Caco-2 (cell line): ENCODE data around the gene ST6GALNAC2. TPM values are rescaled to one million over a fixed set of nuclear protein-coding genes. Genes with fewer than 3 reads are reported as not detected.
"Not testable (repeated sequence)": the region's sequence is repeated elsewhere in the genome, so short reads cannot be mapped to it uniquely, and the experiment has no call there.

Experiments used
- BruUV-seq: library from RNA; stranded (reverse); fragments of 400-500 nt; replicated peaks from 2 replicates; lab custom pipeline; 2021; lab: Mats Ljungman, UMichigan
- CTCF ChIA-PET: fragments of 300-600 bp; sonication (Branson Sonifier 250); formaldehyde crosslinking; loops from one replicate; lab custom pipeline; 2022; ENCODE audit warnings: antibody characterized with exemption; lab: Charles Lee
- POLR2A ChIA-PET: fragments of 300-600 bp; sonication (Branson Sonifier 250); formaldehyde crosslinking; loops from one replicate; lab custom pipeline; 2022; ENCODE audit warnings: antibody characterized with exemption; lab: Charles Lee
- DNase-seq, 2 experiments: peaks; one replicate each; pipeline versions ENCODE4 v3.0.0 to v3.0.0-alpha.2; 2020 to 2022
- H3K27me3 ChIP-seq: replicated peaks from 2 replicates; pipeline ENCODE4 v1.6.0; 2011; ENCODE audit warnings: low read length; ENCODE audit not compliant: control insufficient read depth, insufficient read depth
- H3K36me3 ChIP-seq: 2 replicates; pipeline ENCODE4 v1.5.1; 2011; ENCODE audit warnings: low read length; ENCODE audit not compliant: control insufficient read depth, insufficient read depth
- H3K4me1 ChIP-seq: fragments of 250-450 bp; sonication (Bioruptor Pico); 2 replicates; pipeline ENCODE4 v1.5.1; 2020; ENCODE audit warnings: mild to moderate bottlenecking
- H3K4me3 ChIP-seq: 2 replicates; pipeline ENCODE4 v1.5.1; 2011; ENCODE audit warnings: low read depth, mild to moderate bottlenecking, control low read depth, low read length
- H3K9me3 ChIP-seq: fragments of 250-450 bp; sonication (Bioruptor Pico); 2 replicates; pipeline ENCODE4 v1.5.1; 2020; ENCODE audit warnings: mild to moderate bottlenecking, moderate library complexity
- H3K27ac Mint-ChIP-seq: one replicate; pipeline ENCODE4 v1.8.0; 2022; ENCODE audit warnings: mixed read lengths; ENCODE audit not compliant: unreplicated experiment
- H3K27me3 Mint-ChIP-seq: one replicate; pipeline ENCODE4 v1.8.0; 2022; ENCODE audit warnings: mixed read lengths; ENCODE audit not compliant: insufficient read depth, unreplicated experiment
- H3K36me3 Mint-ChIP-seq: one replicate; pipeline ENCODE4 v1.8.0; 2022; ENCODE audit warnings: mild to moderate bottlenecking, mixed read lengths; ENCODE audit not compliant: insufficient read depth, unreplicated experiment
- H3K4me1 Mint-ChIP-seq: one replicate; pipeline ENCODE4 v1.8.0; 2022; ENCODE audit warnings: low read depth, mixed read lengths; ENCODE audit not compliant: unreplicated experiment
- H3K4me3 Mint-ChIP-seq: one replicate; pipeline ENCODE4 v1.8.0; 2022; ENCODE audit warnings: mild to moderate bottlenecking, moderate library complexity, mixed read lengths; ENCODE audit not compliant: unreplicated experiment
- H3K9me3 Mint-ChIP-seq: one replicate; pipeline ENCODE4 v1.8.0; 2022; ENCODE audit warnings: mixed read lengths; ENCODE audit not compliant: unreplicated experiment
- CTCF ChIP-seq, 2 experiments: fragments of 200-600 bp in 1 of 2; IDR thresholded peaks; 1 replicate in 1 of 2; 2 replicates in 1 of 2; pipeline versions ENCODE4 v1.5.1 to v1.8.0; 2011 to 2022; ENCODE audit warnings: antibody characterized with exemption in 1 of 2, control low read depth in 1 of 2, inconsistent platforms in 1 of 2, low read depth in 1 of 2, low read length in 1 of 2, mild to moderate bottlenecking in 1 of 2, moderate library complexity in 1 of 2; ENCODE audit not compliant: insufficient read depth in 1 of 2, severe bottlenecking in 1 of 2, unreplicated experiment in 1 of 2
- intact Hi-C: fragments of 100-400 bp; cut with micrococcal nuclease; formaldehyde crosslinking; loops from one replicate; pipeline ENCODE4 v1.10.0; 2022; ENCODE audit not compliant: unreplicated experiment
- total RNA-seq: library from RNA; stranded (reverse); gene quantifications from 2 replicates; pipeline ENCODE4 v1.2.3, GENCODE V29; 2022

ST6GALNAC2 gene
- total RNA-seq, 1 experiment from 2014 or later, result 0.77 TPM

GRCh38 chr17:76612977-76613851, 27.6 kb upstream of the ST6GALNAC2 start:
- Histone ChIP-seq H3K4me1 (peaks cover 33% of the 10 kb centered on the region), H3K27me3 (no peaks in the 10 kb centered on the region), H3K4me3 (no peak overlapping the region), H3K9me3 (peaks cover 19% of the 10 kb centered on the region), H3K36me3 (no peaks in the 10 kb centered on the region; the same call in 1 of the 2 replicates)
- no TSS peak for BruUV-seq
- no peaks in the 10 kb centered on the region for H3K9me3 Mint-ChIP-seq
- peak; percentile 87 to 94 for DNase-seq
- POLR2A ChIA-PET, result interaction anchor here (0.5 to 1.3 kb wide), 3 partner anchors 12 to 73 kb away, joined by 3 to 4 read pairs (median 3); no protein-coding TSS in a partner anchor
- intact Hi-C loops, result loop anchor here (1.0 kb wide), 1 partner anchor 28 kb away; no protein-coding TSS in a partner anchor
- peak in 1 of 2 experiments; percentile 33 for TF ChIP-seq CTCF (IDR thresholded peaks at IDR 0.05; ENCODE audit: insufficient read depth in 1 of 2, low read depth in 1 of 2, low read length in 1 of 2, severe bottlenecking in 1 of 2, unreplicated experiment in 1 of 2)
- H3K4me1 Mint-ChIP-seq, result peaks cover 38% of the 10 kb centered on the region
- H3K36me3 Mint-ChIP-seq, result peaks cover 30% of the 10 kb centered on the region
- CTCF ChIA-PET, result interaction anchor here (0.6 to 4.0 kb wide), 7 partner anchors 11 to 84 kb away, joined by 3 to 29 read pairs (median 6); no protein-coding TSS in a partner anchor
- H3K4me3 Mint-ChIP-seq, result peak overlapping the region; percentile 49
- peak overlapping the region; percentile 91 for H3K27ac Mint-ChIP-seq
- H3K27me3 Mint-ChIP-seq, result no peaks in the 10 kb centered on the region

DNA sequence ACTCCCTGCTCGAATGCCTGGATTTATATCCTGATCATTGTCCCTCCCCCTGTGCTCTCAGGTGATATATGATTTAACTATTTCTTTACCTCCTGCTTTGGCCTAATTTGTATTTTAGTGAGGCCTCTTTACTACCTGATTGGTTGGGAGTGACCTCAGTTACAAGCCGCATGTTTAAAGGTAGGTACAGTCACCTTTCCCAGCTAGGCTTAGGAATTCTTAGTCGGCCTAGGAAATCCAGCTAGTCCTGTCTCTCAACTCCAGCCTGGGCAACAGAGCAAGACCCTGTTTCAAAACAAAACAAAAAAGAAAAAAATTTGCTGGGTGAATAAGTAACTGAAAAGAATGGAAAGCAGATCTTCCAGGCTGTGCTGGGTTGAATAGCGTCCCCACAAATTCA, 26.8 kb upstream of the ST6GALNAC2 start:
- BruUV-seq, result no TSS peak
- intact Hi-C loops, result no loop called here
- peaks cover 38% of the 10 kb centered on the region for H3K4me1 Mint-ChIP-seq
- H3K27me3 ChIP-seq, result no peaks in the 10 kb centered on the region
- H3K27ac Mint-ChIP-seq, result peak overlapping the region; percentile 91
- no peaks in the 10 kb centered on the region; the same call in 1 of the 2 replicates for H3K36me3 ChIP-seq
- peaks cover 30% of the 10 kb centered on the region for H3K36me3 Mint-ChIP-seq
- DNase-seq, result no peak
- ChIA-PET CTCF (interaction anchor here (0.6 to 4.0 kb wide), 6 partner anchors 11 to 74 kb away, joined by 3 to 29 read pairs (median 4); no protein-coding TSS in a partner anchor), POLR2A (interaction anchor here (1.5 kb wide), 1 partner anchor 55 kb away, joined by 7 read pairs; no protein-coding TSS in a partner anchor)
- H3K27me3 Mint-ChIP-seq, result no peaks in the 10 kb centered on the region
- no peak for TF ChIP-seq CTCF (IDR thresholded peaks at IDR 0.05; ENCODE audit: insufficient read depth in 1 of 2, low read depth in 1 of 2, low read length in 1 of 2, severe bottlenecking in 1 of 2, unreplicated experiment in 1 of 2)
- no peaks in the 10 kb centered on the region for H3K9me3 Mint-ChIP-seq
- peaks cover 33% of the 10 kb centered on the region for H3K4me1 ChIP-seq
- peaks cover 19% of the 10 kb centered on the region for H3K9me3 ChIP-seq
- no peak overlapping the region for H3K4me3 ChIP-seq
- peak overlapping the region; percentile 49 for H3K4me3 Mint-ChIP-seq

- Mint-ChIP-seq H3K4me1 (peaks cover 38% of the 10 kb centered on the region), H3K27ac (peak overlapping the region; percentile 91), H3K27me3 (no peaks in the 10 kb centered on the region), H3K36me3 (peaks cover 30% of the 10 kb centered on the region), H3K4me3 (no peak overlapping the region), H3K9me3 (no peaks in the 10 kb centered on the region)
- intact Hi-C loops, result no loop called here
- Histone ChIP-seq H3K27me3 (no peaks in the 10 kb centered on the region), H3K9me3 (peaks cover 19% of the 10 kb centered on the region), H3K4me3 (no peak overlapping the region), H3K36me3 (no peaks in the 10 kb centered on the region; the same call in 1 of the 2 replicates), H3K4me1 (peaks cover 33% of the 10 kb centered on the region)
- POLR2A ChIA-PET, result interaction anchor here (0.6 to 1.5 kb wide), 2 partner anchors 50 to 55 kb away, joined by 7 to 9 read pairs; no protein-coding TSS in a partner anchor
- no peak for TF ChIP-seq CTCF (IDR thresholded peaks at IDR 0.05; ENCODE audit: insufficient read depth in 1 of 2, low read depth in 1 of 2, low read length in 1 of 2, severe bottlenecking in 1 of 2, unreplicated experiment in 1 of 2)
- BruUV-seq, result no TSS peak
- no peak for DNase-seq
- CTCF ChIA-PET, result interaction anchor here (0.6 to 4.0 kb wide), 9 partner anchors 8 to 420 kb away, joined by 3 to 29 read pairs (median 3); no protein-coding TSS in a partner anchor
Measured at GRCh38 chr17:76611758-76612157, 26.1 kb upstream of the ST6GALNAC2 start.

DNA sequence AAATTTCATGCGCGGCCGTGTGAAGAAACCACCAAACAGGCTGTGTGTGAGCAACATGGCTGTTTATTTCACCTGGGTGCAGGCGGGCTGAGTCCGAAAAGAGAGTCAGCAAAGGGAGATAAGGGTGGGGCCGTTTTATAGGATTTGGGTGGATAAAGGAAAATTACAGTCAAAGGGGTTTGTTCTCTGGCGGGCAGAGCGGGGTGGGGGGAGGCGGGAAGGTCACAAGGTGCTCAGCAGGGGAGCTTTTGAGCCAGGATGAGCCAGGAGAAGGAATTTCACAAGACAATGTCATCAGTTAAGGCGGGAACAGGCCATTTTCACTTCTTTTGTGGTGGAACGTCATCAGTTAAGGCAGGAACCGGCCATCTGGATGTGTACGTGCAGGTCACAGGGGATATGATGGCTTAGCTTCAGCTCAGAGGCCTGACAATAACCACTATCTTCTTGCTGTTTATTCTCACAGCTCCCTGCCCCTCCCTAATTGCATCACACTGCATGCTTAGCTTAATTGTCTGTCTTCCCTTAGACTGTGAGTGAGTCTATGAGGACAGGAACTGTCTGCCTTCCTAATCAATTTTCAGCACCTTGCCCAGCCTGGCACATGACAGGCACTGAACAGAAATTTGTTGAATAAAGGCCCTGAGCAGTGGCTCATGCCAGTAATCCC, 25.6 kb upstream of the ST6GALNAC2 start:
- intact Hi-C loops, H3K36me3 ChIP-seq, H3K4me3 ChIP-seq, DNase-seq, H3K27me3 ChIP-seq, H3K9me3 Mint-ChIP-seq, H3K4me3 Mint-ChIP-seq, BruUV-seq, H3K27me3 Mint-ChIP-seq: not testable (repeated sequence)
- peaks cover 38% of the 10 kb centered on the region for H3K4me1 Mint-ChIP-seq
- POLR2A ChIA-PET, result interaction anchor here (0.6 to 1.5 kb wide), 2 partner anchors 49 to 54 kb away, joined by 7 to 9 read pairs; no protein-coding TSS in a partner anchor
- peaks cover 33% of the 10 kb centered on the region for H3K4me1 ChIP-seq
- peaks cover 30% of the 10 kb centered on the region for H3K36me3 Mint-ChIP-seq
- peak overlapping the region; percentile 91 for H3K27ac Mint-ChIP-seq
- peaks cover 19% of the 10 kb centered on the region for H3K9me3 ChIP-seq
- CTCF ChIA-PET, result interaction anchor here (0.5 to 4.0 kb wide), 9 partner anchors 7 to 1531 kb away, joined by 3 to 29 read pairs (median 4); no protein-coding TSS in a partner anchor
